Measurements from ENCODE around the gene CNGA1.

DNA sequence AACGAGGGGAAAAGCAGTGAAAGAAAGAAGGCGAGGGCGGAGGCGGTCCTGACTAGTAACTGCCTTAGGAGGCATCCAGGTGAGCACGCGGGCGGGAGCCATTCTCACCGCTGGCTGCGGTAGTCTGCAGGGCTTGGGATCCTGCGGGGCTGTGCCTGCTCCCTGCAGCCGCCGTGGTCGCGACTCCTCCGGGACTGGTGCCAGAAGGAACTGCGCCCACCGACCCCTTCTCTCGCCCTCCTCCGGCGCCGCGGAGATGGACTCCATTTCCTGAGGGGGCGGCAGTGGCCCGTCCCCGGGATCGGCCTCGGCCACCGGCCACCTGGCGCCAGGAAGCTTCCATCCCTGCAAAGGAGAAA is 102.6 kb downstream of the CNGA1 start:
- TF ChIP-seq FOXK2 (IDR thresholded peaks at IDR 0.05) = no peak
- no peak for TF ChIP-seq LEF1 (IDR thresholded peaks at IDR 0.05; ENCODE audit: borderline replicate concordance)
- TF ChIP-seq SP1 (IDR thresholded peaks at IDR 0.05) = no peak
- TF ChIP-seq HDGF (IDR thresholded peaks at IDR 0.05; ENCODE audit: borderline replicate concordance) = no peak
- TF ChIP-seq FOXM1 (IDR thresholded peaks at IDR 0.05; ENCODE audit: borderline replicate concordance) = no peak
- no peak for TF ChIP-seq FOXA1 (IDR thresholded peaks at IDR 0.05)
- no peak for TF ChIP-seq ARNT (IDR thresholded peaks at IDR 0.05)
- TF ChIP-seq, protein P1, sequence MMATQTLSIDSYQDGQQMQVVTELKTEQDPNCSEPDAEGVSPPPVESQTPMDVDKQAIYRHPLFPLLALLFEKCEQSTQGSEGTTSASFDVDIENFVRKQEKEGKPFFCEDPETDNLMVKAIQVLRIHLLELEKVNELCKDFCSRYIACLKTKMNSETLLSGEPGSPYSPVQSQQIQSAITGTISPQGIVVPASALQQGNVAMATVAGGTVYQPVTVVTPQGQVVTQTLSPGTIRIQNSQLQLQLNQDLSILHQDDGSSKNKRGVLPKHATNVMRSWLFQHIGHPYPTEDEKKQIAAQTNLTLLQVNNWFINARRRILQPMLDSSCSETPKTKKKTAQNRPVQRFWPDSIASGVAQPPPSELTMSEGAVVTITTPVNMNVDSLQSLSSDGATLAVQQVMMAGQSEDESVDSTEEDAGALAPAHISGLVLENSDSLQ (IDR thresholded peaks at IDR 0.05) = no peak

Data from HEK293T (cell line).